WTC11 (cell line): ENCODE results near the gene ZNF674. TPM values are rescaled to one million over a fixed set of nuclear protein-coding genes. Genes with fewer than 3 reads are reported as not detected.

Source experiments
- ATAC-seq: fragments of 200-7000 bp; cut with Tn5 transposase; 2 replicates; pipeline ENCODE4 v1.10.0; 2021; ENCODE audit warnings: mild to moderate bottlenecking, moderate library complexity
- CTCF ChIA-PET: fragments of 300-600 bp; sonication (Branson Sonifier 250); formaldehyde crosslinking; loops from one replicate; lab custom pipeline; 2021; ENCODE audit warnings: antibody characterized with exemption; lab: Charles Lee
- POLR2A ChIA-PET: fragments of 350-600 bp; sonication (Branson Sonifier 250); formaldehyde crosslinking; loops from one replicate; lab custom pipeline; 2021; ENCODE audit warnings: antibody characterized with exemption; lab: Charles Lee
- DNase-seq: peaks from one replicate; pipeline ENCODE4 v3.0.0; 2021; ENCODE audit warnings: low spot score
- H3K27ac Mint-ChIP-seq: 2 replicates; pipeline ENCODE4 v1.8.0; 2021; ENCODE audit warnings: mixed read lengths
- H3K27me3 Mint-ChIP-seq: 2 replicates; pipeline ENCODE4 v1.8.0; 2021; ENCODE audit warnings: low read depth, mild to moderate bottlenecking, moderate library complexity, mixed read lengths
- H3K36me3 Mint-ChIP-seq: 2 replicates; pipeline ENCODE4 v1.8.0; 2021; ENCODE audit warnings: mixed read lengths
- H3K4me1 Mint-ChIP-seq: 2 replicates; pipeline ENCODE4 v1.8.0; 2022; ENCODE audit warnings: mixed read lengths
- H3K4me3 Mint-ChIP-seq: 2 replicates; pipeline ENCODE4 v1.8.0; 2021; ENCODE audit warnings: mild to moderate bottlenecking, moderate library complexity, mixed read lengths
- H3K9me3 Mint-ChIP-seq: 2 replicates; pipeline ENCODE4 v1.8.0; 2021; ENCODE audit warnings: mixed read lengths
- E2F5 ChIP-seq: sonication (generic); formaldehyde crosslinking; IDR thresholded peaks from 2 replicates; pipeline ENCODE4 v1.8.1; 2022; ENCODE audit warnings: mild to moderate bottlenecking, moderate library complexity, missing genetic modification reagents
- FOXP1 ChIP-seq: sonication (generic); formaldehyde crosslinking; IDR thresholded peaks from 2 replicates; pipeline ENCODE4 v1.8.0; 2022; ENCODE audit warnings: missing genetic modification reagents, mild to moderate bottlenecking, moderate library complexity, borderline replicate concordance
- GRHL2 ChIP-seq: fragments of 250-450 bp; sonication (Bioruptor Pico); IDR thresholded peaks from 2 replicates; pipeline ENCODE4 v1.8.0; 2022; ENCODE audit warnings: mild to moderate bottlenecking, moderate library complexity; ENCODE audit not compliant: insufficient replicate concordance, severe bottlenecking
- HMGA2 ChIP-seq: fragments of 250-450 bp; sonication (Bioruptor Pico); IDR thresholded peaks from 2 replicates; pipeline ENCODE4 v1.4.0; 2021; ENCODE audit warnings: mild to moderate bottlenecking, moderate library complexity
- JUN ChIP-seq: sonication (generic); formaldehyde crosslinking; IDR thresholded peaks from 2 replicates; pipeline ENCODE4 v1.8.0; 2023; ENCODE audit warnings: mild to moderate bottlenecking, missing genetic modification reagents
- KAT7 ChIP-seq: sonication (generic); formaldehyde crosslinking; IDR thresholded peaks from 2 replicates; pipeline ENCODE4 v1.8.1; 2023; ENCODE audit warnings: missing genetic modification reagents, mild to moderate bottlenecking, borderline replicate concordance
- MAX ChIP-seq: sonication (generic); formaldehyde crosslinking; IDR thresholded peaks from 2 replicates; pipeline ENCODE4 v1.8.0; 2022; ENCODE audit warnings: mild to moderate bottlenecking, missing genetic modification reagents
- NFYB ChIP-seq: sonication (generic); formaldehyde crosslinking; conservative IDR thresholded peaks from 2 replicates; pipeline ENCODE4 v1.8.0; 2022; ENCODE audit warnings: low read depth, missing genetic modification reagents
- NR3C1 ChIP-seq: sonication (generic); formaldehyde crosslinking; conservative IDR thresholded peaks from 2 replicates; pipeline ENCODE4 v1.8.1; 2023; ENCODE audit warnings: low read depth, mild to moderate bottlenecking, missing genetic modification reagents
- PRDM15 ChIP-seq: sonication (generic); formaldehyde crosslinking; IDR thresholded peaks from 2 replicates; pipeline ENCODE4 v1.8.0; 2022; ENCODE audit warnings: missing genetic modification reagents
- USF1 ChIP-seq: sonication (generic); formaldehyde crosslinking; IDR thresholded peaks from 2 replicates; pipeline ENCODE4 v1.8.0; 2022; ENCODE audit warnings: mild to moderate bottlenecking, missing genetic modification reagents
- ZNF121 ChIP-seq: sonication (generic); formaldehyde crosslinking; IDR thresholded peaks from 2 replicates; pipeline ENCODE4 v1.8.0; 2023; ENCODE audit warnings: missing genetic modification reagents
- ZNF138 ChIP-seq: sonication (generic); formaldehyde crosslinking; conservative IDR thresholded peaks from 2 replicates; pipeline ENCODE4 v1.8.1; 2022; ENCODE audit warnings: mild to moderate bottlenecking, moderate library complexity, missing genetic modification reagents
- ZNF263 ChIP-seq: sonication (generic); formaldehyde crosslinking; IDR thresholded peaks from 2 replicates; pipeline ENCODE4 v1.8.1; 2022; ENCODE audit warnings: low read depth, mild to moderate bottlenecking, moderate library complexity, missing genetic modification reagents
- ZNF317 ChIP-seq: sonication (generic); formaldehyde crosslinking; IDR thresholded peaks from 2 replicates; pipeline ENCODE4 v1.8.1; 2023; ENCODE audit warnings: low read depth, mild to moderate bottlenecking, moderate library complexity, missing genetic modification reagents, borderline replicate concordance
- ZNF416 ChIP-seq: fragments of 250-450 bp; sonication (Bioruptor Pico); IDR thresholded peaks from 2 replicates; pipeline ENCODE4 v1.9.0; 2021; ENCODE audit warnings: mild to moderate bottlenecking, inconsistent platforms
- total RNA-seq: library from RNA; stranded (reverse); gene quantifications from 3 replicates; pipeline ENCODE4 v1.2.3, GENCODE V29; 2021
- TF ChIP-seq, protein P1 (sequence below): fragments of 250-450 bp; sonication (Bioruptor Pico); IDR thresholded peaks from 2 replicates; pipeline ENCODE4 v1.9.0; 2021; ENCODE audit warnings: mild to moderate bottlenecking
- TF ChIP-seq, protein P2 (sequence below): sonication (generic); formaldehyde crosslinking; IDR thresholded peaks from 2 replicates; pipeline ENCODE4 v1.8.1; 2023; ENCODE audit warnings: mild to moderate bottlenecking, moderate library complexity, missing genetic modification reagents

Gene ZNF674
- total RNA-seq, 1 experiment from 2014 or later = 7.0 TPM

DNA sequence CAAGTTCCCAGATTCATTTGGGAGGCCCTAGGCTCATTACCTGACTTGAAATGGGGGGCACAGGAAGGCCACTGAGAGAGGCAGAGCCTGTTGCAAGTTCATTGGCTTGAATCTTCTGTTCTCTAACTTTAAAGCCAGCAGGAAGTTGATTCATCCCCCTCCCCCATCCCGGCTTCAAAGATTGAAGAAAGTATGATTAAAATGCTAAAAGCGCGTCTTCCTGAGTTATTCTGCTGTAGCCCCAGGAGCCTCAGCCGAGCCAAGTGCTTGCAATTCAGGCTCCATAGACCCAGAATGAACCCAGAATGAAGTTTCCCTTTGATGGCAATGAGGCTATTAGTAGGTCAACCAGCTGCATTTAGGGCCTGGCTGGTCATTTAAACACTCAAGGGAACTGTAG, 43.0 kb upstream of the ZNF674 start (continued):
- no peak for TF ChIP-seq PRDM15 (CRISPR knock-in tag)
- TF ChIP-seq ZNF138 (CRISPR knock-in tag) = no peak
- TF ChIP-seq HMGA2 (CRISPR knock-in tag) = no peak

- H3K36me3 Mint-ChIP-seq = peaks cover 5% of the 10 kb centered on the region; the same call in 1 of the 2 replicates
- peak overlapping the region; percentile 49 for H3K4me3 Mint-ChIP-seq
- H3K9me3 Mint-ChIP-seq = no peaks in the 10 kb centered on the region
- POLR2A ChIA-PET = interaction anchor here (0.6 kb wide), 1 partner anchor 60 kb away, joined by 3 read pairs; no protein-coding TSS in a partner anchor
- TF ChIP-seq FOXP1 (CRISPR knock-in tag) = no peak
- peak overlapping the region; percentile 86 for H3K27ac Mint-ChIP-seq
- CTCF ChIA-PET = interaction anchor here (1.0 to 1.1 kb wide), 2 partner anchors 12 to 179 kb away, joined by 3 to 4 read pairs; no protein-coding TSS in a partner anchor
- no peak for DNase-seq
- ATAC-seq = peak; percentile 43
- peaks cover 59% of the 10 kb centered on the region for H3K4me1 Mint-ChIP-seq
- H3K27me3 Mint-ChIP-seq = no peaks in the 10 kb centered on the region
Measured at GRCh38 chrX:46587753-46588171, 42.5 kb upstream of the ZNF674 start.

GRCh38 chrX:46587158-46587557, 41.9 kb upstream of the ZNF674 start:
- TF ChIP-seq E2F5 (CRISPR knock-in tag) (no peak), JUN (CRISPR knock-in tag) (no peak), NFYB (CRISPR knock-in tag) (no peak), ZNF121 (CRISPR knock-in tag) (no peak), KAT7 (no peak), NR3C1 (CRISPR knock-in tag) (no peak), MAX (CRISPR knock-in tag) (no peak), ZNF317 (CRISPR knock-in tag) (no peak), USF1 (CRISPR knock-in tag) (no peak), ZNF416 (no peak), ZNF263 (CRISPR knock-in tag) (no peak), GRHL2 (CRISPR knock-in tag) (no peak)
- TF ChIP-seq, protein P1, sequence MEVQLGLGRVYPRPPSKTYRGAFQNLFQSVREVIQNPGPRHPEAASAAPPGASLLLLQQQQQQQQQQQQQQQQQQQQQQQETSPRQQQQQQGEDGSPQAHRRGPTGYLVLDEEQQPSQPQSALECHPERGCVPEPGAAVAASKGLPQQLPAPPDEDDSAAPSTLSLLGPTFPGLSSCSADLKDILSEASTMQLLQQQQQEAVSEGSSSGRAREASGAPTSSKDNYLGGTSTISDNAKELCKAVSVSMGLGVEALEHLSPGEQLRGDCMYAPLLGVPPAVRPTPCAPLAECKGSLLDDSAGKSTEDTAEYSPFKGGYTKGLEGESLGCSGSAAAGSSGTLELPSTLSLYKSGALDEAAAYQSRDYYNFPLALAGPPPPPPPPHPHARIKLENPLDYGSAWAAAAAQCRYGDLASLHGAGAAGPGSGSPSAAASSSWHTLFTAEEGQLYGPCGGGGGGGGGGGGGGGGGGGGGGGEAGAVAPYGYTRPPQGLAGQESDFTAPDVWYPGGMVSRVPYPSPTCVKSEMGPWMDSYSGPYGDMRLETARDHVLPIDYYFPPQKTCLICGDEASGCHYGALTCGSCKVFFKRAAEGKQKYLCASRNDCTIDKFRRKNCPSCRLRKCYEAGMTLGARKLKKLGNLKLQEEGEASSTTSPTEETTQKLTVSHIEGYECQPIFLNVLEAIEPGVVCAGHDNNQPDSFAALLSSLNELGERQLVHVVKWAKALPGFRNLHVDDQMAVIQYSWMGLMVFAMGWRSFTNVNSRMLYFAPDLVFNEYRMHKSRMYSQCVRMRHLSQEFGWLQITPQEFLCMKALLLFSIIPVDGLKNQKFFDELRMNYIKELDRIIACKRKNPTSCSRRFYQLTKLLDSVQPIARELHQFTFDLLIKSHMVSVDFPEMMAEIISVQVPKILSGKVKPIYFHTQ (CRISPR knock-in tag) = no peak
- TF ChIP-seq, protein P2, sequence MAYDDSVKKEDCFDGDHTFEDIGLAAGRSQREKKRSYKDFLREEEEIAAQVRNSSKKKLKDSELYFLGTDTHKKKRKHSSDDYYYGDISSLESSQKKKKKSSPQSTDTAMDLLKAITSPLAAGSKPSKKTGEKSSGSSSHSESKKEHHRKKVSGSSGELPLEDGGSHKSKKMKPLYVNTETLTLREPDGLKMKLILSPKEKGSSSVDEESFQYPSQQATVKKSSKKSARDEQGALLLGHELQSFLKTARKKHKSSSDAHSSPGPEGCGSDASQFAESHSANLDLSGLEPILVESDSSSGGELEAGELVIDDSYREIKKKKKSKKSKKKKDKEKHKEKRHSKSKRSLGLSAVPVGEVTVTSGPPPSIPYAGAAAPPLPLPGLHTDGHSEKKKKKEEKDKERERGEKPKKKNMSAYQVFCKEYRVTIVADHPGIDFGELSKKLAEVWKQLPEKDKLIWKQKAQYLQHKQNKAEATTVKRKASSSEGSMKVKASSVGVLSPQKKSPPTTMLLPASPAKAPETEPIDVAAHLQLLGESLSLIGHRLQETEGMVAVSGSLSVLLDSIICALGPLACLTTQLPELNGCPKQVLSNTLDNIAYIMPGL = no peak
- TF ChIP-seq, all 79 proteins: peak for 0
- no peak overlapping the region for H3K4me3 Mint-ChIP-seq
- DNase-seq = no peak
- CTCF ChIA-PET = interaction anchor here (1.0 kb wide), 1 partner anchor 11 kb away, joined by 4 read pairs; no protein-coding TSS in a partner anchor
- no peak for ATAC-seq
- 0 out of 2 replicates have a peak overlapping the region, but pooled peaks have one; percentile 19 for H3K27ac Mint-ChIP-seq
- H3K4me1 Mint-ChIP-seq = peaks cover 65% of the 10 kb centered on the region
- POLR2A ChIA-PET = interaction anchor here (0.6 kb wide), 1 partner anchor 60 kb away, joined by 3 read pairs; no protein-coding TSS in a partner anchor
- H3K27me3 Mint-ChIP-seq = no peaks in the 10 kb centered on the region
- H3K36me3 Mint-ChIP-seq = peaks cover 5% of the 10 kb centered on the region; the same call in 1 of the 2 replicates
- no peaks in the 10 kb centered on the region for H3K9me3 Mint-ChIP-seq
